A549 (cell line): ENCODE results near the gene MYOZ3. TPM values are rescaled to one million over a fixed set of nuclear protein-coding genes. Genes with fewer than 3 reads are reported as not detected.

Source experiments
- ATAC-seq, 2 experiments: fragments of 200-7000 bp in 1 of 2; fragments of >200 bp in 1 of 2; cut with Nextera tagmentation in 1 of 2; cut with Tn5 transposase in 1 of 2; 3 replicates each; pipeline versions ENCODE4 v1.8.0 to v1.9.1; 2018 to 2020; ENCODE audit warnings: mild to moderate bottlenecking in 1 of 2, moderate library complexity in 1 of 2
- CTCF ChIA-PET: fragments of 300-600 bp; sonication (Branson Sonifier 250); formaldehyde crosslinking; extraction: SDS; loops from one replicate; lab custom pipeline; 2021; ENCODE audit warnings: antibody characterized with exemption, inconsistent platforms; lab: Yijun Ruan, JAX
- POLR2A ChIA-PET: fragments of 350-600 bp; formaldehyde crosslinking; extraction: SDS; loops from one replicate; lab custom pipeline; 2021; ENCODE audit warnings: antibody characterized with exemption, inconsistent platforms; lab: Yijun Ruan, JAX
- DNase-seq, 2 experiments: peaks; one replicate each; pipeline versions ENCODE4 v3.0.0 to v3.0.0-alpha.2; 2011 to 2016; ENCODE audit warnings: low read depth in 1 of 2, low spot score in 1 of 2
- FAIRE-seq: peaks from 2 replicates; lab custom pipeline; 2011; peaks lifted over from hg19 to GRCh38; lab: Jason Lieb, UNC
- H3K27ac ChIP-seq, 2 experiments: fragments of >200 bp; sonication (Bioruptor Twin); formaldehyde crosslinking; 3 replicates each; pipeline ENCODE4 v1.5.1; 2016 to 2017
- H3K4me1 ChIP-seq: fragments of >200 bp; sonication (Bioruptor Twin); formaldehyde crosslinking; 3 replicates; pipeline ENCODE4 v1.6.1; 2016
- H3K4me2 ChIP-seq: fragments of >200 bp; sonication (Bioruptor Twin); formaldehyde crosslinking; 3 replicates; pipeline ENCODE4 v1.6.1; 2016
- H3K4me3 ChIP-seq: fragments of >200 bp; sonication (Bioruptor Twin); formaldehyde crosslinking; 3 replicates; pipeline ENCODE4 v1.5.1; 2016
- H3K9me3 ChIP-seq: fragments of >200 bp; sonication (Bioruptor Twin); formaldehyde crosslinking; 3 replicates; pipeline ENCODE4 v1.6.1; 2016
- BHLHE40 ChIP-seq: IDR thresholded peaks from 2 replicates; pipeline ENCODE4 v1.6.1; 2012; ENCODE audit warnings: low read depth, low read length, inconsistent platforms
- CBX8 ChIP-seq: fragments of 200-600 bp; sonication (generic); IDR thresholded peaks from 2 replicates; pipeline ENCODE4 v1.6.1; 2016
- CEBPB ChIP-seq, 2 experiments: fragments of >200 bp in 1 of 2; sonication (Bioruptor Twin) in 1 of 2; formaldehyde crosslinking in 1 of 2; IDR thresholded peaks; 2 replicates each; pipeline ENCODE4 v1.6.1; 2012 to 2016
- CHD2 ChIP-seq: fragments of 150-350 bp; IDR thresholded peaks from 2 replicates; pipeline ENCODE4 v1.6.1; 2014; ENCODE audit warnings: low read length; ENCODE audit not compliant: partially characterized antibody
- EHMT2 ChIP-seq: fragments of 200-600 bp; sonication (generic); IDR thresholded peaks from 2 replicates; pipeline ENCODE4 v1.6.1; 2016; ENCODE audit warnings: antibody characterized with exemption, low read depth, mild to moderate bottlenecking, moderate library complexity
- FOSL2 ChIP-seq, 2 experiments: fragments of 450-650 bp in 1 of 2; fragments of >200 bp in 1 of 2; sonication (Bioruptor Twin) in 1 of 2; formaldehyde crosslinking; IDR thresholded peaks; 2 replicates each; pipeline versions ENCODE4 v1.5.0 to v1.6.1; 2016 to 2020; ENCODE audit warnings: mild to moderate bottlenecking in 1 of 2, moderate library complexity in 1 of 2
- HOXB13 ChIP-seq: fragments of 250-450 bp; sonication (Bioruptor Pico); IDR thresholded peaks from 2 replicates; pipeline ENCODE4 v1.5.0; 2020; ENCODE audit warnings: low read depth, mild to moderate bottlenecking, moderate library complexity
- HOXB5 ChIP-seq: fragments of 250-450 bp; sonication (Bioruptor Pico); IDR thresholded peaks from 2 replicates; pipeline ENCODE4 v1.5.0; 2020; ENCODE audit warnings: mild to moderate bottlenecking, moderate library complexity
- JUN ChIP-seq, 2 experiments: fragments of >200 bp; sonication (Bioruptor Twin); formaldehyde crosslinking; IDR thresholded peaks; 2 replicates in 1 of 2; 3 replicates in 1 of 2; pipeline ENCODE4 v1.6.1; 2016 to 2017
- JUNB ChIP-seq: fragments of >200 bp; sonication (Bioruptor Twin); formaldehyde crosslinking; IDR thresholded peaks from 2 replicates; pipeline ENCODE4 v1.6.1; 2016
- MAFK ChIP-seq: fragments of 450-650 bp; IDR thresholded peaks from 2 replicates; pipeline ENCODE4 v1.6.1; 2014; ENCODE audit not compliant: partially characterized antibody
- ZFP36 ChIP-seq: fragments of 450-650 bp; IDR thresholded peaks from 2 replicates; pipeline ENCODE4 v1.6.1; 2014; ENCODE audit warnings: borderline replicate concordance; ENCODE audit not compliant: partially characterized antibody
- WGBS: methylation state at CpG from one replicate; pipeline ENCODE4 v1.1.6; 2017; ENCODE audit errors: missing lambda C conversion rate; 5-methylcytosine and 5-hydroxymethylcytosine counted together
- polyA plus RNA-seq, 4 experiments: library from polyadenylated mRNA; depleted of rRNA in 3 of 4; stranded (reverse); fragments of >200 nt; fragmentation: RNase III in 1 of 4; extraction: RNeasy Plus Mini Kit Qiagen cat#74134 plus additional on column Dnase treatment in 1 of 4; gene quantifications; 2 replicates in 3 of 4; 3 replicates in 1 of 4; pipeline ENCODE4 v1.2.3, GENCODE V29; 2011 to 2017
- TF ChIP-seq, protein P1 (sequence below): fragments of >200 bp; sonication (Bioruptor Twin); formaldehyde crosslinking; IDR thresholded peaks from 2 replicates; pipeline ENCODE4 v1.6.1; 2016
- TF ChIP-seq, protein P2 (sequence below): fragments of 150-350 bp; IDR thresholded peaks from 2 replicates; pipeline ENCODE4 v1.6.1; 2014; ENCODE audit warnings: low read depth, mild to moderate bottlenecking, low read length
- TF ChIP-seq, protein P3 (sequence below): IDR thresholded peaks from 2 replicates; pipeline ENCODE4 v1.6.1; 2012; ENCODE audit warnings: low read depth, borderline replicate concordance
- TF ChIP-seq, protein P4 (sequence below): fragments of 200-600 bp; sonication (generic); IDR thresholded peaks from 2 replicates; pipeline ENCODE4 v1.6.1; 2016; ENCODE audit warnings: antibody characterized with exemption, mild to moderate bottlenecking, moderate library complexity
- TF ChIP-seq, protein P5 (sequence below): fragments of >200 bp; sonication (Bioruptor Twin); formaldehyde crosslinking; IDR thresholded peaks from 3 replicates; pipeline ENCODE4 v1.5.1; 2016

The MYOZ3 gene
- polyA plus RNA-seq, 2 of the 4 experiments (the other 2 are of a cell fraction) = 0.06 to 0.09 TPM

DNA sequence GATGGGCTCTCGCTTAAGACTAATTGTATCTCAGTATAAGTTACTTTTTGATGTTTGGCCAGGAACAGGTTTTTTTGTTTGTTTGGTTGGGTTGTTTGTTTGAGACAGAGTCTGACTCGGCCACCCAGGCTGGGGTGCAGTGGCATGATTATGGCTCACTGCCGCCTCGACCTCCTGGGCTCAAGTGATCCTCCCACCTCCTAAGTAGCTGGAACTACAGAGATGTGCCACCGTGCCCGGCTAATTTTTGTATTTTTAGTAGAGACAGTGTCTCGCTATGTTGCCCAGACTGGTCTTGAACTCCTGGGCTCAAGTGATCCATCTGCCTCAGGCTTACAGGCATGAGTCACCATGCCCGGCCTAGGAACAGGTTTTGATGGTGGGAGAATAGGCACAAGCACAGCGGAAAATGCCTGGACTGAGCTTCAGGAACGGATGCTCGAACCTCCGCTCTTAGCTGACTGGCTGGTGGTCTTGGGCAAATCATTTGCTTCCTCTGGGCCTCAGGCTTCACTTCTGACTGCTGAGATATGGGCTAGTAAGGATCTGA is 32.0 kb upstream of the MYOZ3 start:
- ATAC-seq = no peak
- Histone ChIP-seq H3K9me3 (no peaks in the 10 kb centered on the region), H3K4me3 (no peak overlapping the region), H3K4me2 (peak overlapping the region; percentile 94), H3K4me1 (peaks cover 92% of the 10 kb centered on the region), H3K27ac (peak overlapping the region; percentile 74 to 96)
- DNase-seq = no peak
- WGBS = 49% methylated on average over 12 of the region's 12 CpGs
- no peak for FAIRE-seq
- ChIA-PET POLR2A (no interaction called here), CTCF (interaction anchor here (0.7 to 2.6 kb wide), 8 partner anchors 11 to 170 kb away, joined by 3 to 9 read pairs (median 5); partner anchors contain the start of gene SYNPO)
- TF ChIP-seq FOSL2 (IDR thresholded peaks at IDR 0.05) (no peak), FOSL2 (CRISPR knock-in tag; IDR thresholded peaks at IDR 0.05) (peak; percentile 67)
- TF ChIP-seq, protein P1, sequence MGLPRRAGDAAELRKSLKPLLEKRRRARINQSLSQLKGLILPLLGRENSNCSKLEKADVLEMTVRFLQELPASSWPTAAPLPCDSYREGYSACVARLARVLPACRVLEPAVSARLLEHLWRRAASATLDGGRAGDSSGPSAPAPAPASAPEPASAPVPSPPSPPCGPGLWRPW = no peak

DNA sequence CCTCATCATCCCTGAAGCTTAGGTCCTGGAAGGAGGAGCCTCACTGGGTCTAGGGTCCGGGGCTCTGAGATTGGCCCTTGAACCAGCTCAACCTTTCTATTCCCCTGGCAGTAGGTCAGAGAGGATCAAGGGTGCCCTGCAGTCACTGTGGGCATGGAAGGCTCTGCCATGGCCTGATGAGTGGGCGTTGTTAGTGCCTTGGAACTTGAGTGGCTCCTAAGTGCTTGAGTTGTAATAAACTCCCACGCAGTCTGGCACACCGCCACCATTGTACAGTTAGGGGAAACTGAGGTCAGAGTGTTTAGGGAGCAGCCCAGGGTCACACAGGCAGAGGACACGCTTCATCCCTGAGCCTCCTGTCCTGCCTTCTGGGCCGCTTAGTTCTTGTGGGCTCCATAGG is 31.0 kb upstream of the MYOZ3 start:
- DNase-seq = no peak
- ATAC-seq = no peak
- H3K4me3 ChIP-seq = no peak overlapping the region
- peak overlapping the region; percentile 60 for H3K4me2 ChIP-seq
- ChIA-PET CTCF (interaction anchor here (0.7 to 2.6 kb wide), 3 partner anchors 12 to 28 kb away, joined by 3 to 9 read pairs (median 6); no protein-coding TSS in a partner anchor), POLR2A (interaction anchor here (0.5 kb wide), 1 partner anchor 13 kb away, joined by 4 read pairs; no protein-coding TSS in a partner anchor)
- H3K9me3 ChIP-seq = no peaks in the 10 kb centered on the region
- peak overlapping the region; percentile 74 to 96; a peak in 5 of 6 replicates for H3K27ac ChIP-seq
- FAIRE-seq = no peak
- H3K4me1 ChIP-seq = peaks cover 92% of the 10 kb centered on the region
- no peak for TF ChIP-seq BHLHE40
- TF ChIP-seq JUN (IDR thresholded peaks at IDR 0.05) = no peak
- TF ChIP-seq JUNB = no peak
- no peak for TF ChIP-seq CBX8
- TF ChIP-seq CEBPB (IDR thresholded peaks at IDR 0.05) = no peak
- TF ChIP-seq, protein P2, sequence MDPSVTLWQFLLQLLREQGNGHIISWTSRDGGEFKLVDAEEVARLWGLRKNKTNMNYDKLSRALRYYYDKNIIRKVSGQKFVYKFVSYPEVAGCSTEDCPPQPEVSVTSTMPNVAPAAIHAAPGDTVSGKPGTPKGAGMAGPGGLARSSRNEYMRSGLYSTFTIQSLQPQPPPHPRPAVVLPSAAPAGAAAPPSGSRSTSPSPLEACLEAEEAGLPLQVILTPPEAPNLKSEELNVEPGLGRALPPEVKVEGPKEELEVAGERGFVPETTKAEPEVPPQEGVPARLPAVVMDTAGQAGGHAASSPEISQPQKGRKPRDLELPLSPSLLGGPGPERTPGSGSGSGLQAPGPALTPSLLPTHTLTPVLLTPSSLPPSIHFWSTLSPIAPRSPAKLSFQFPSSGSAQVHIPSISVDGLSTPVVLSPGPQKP = no peak
- TF ChIP-seq HOXB5 (CRISPR knock-in tag) = no peak
- TF ChIP-seq CHD2 = no peak
- TF ChIP-seq, protein P3, sequence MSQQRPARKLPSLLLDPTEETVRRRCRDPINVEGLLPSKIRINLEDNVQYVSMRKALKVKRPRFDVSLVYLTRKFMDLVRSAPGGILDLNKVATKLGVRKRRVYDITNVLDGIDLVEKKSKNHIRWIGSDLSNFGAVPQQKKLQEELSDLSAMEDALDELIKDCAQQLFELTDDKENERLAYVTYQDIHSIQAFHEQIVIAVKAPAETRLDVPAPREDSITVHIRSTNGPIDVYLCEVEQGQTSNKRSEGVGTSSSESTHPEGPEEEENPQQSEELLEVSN = no peak
- no peak for TF ChIP-seq EHMT2
- TF ChIP-seq, protein P4, sequence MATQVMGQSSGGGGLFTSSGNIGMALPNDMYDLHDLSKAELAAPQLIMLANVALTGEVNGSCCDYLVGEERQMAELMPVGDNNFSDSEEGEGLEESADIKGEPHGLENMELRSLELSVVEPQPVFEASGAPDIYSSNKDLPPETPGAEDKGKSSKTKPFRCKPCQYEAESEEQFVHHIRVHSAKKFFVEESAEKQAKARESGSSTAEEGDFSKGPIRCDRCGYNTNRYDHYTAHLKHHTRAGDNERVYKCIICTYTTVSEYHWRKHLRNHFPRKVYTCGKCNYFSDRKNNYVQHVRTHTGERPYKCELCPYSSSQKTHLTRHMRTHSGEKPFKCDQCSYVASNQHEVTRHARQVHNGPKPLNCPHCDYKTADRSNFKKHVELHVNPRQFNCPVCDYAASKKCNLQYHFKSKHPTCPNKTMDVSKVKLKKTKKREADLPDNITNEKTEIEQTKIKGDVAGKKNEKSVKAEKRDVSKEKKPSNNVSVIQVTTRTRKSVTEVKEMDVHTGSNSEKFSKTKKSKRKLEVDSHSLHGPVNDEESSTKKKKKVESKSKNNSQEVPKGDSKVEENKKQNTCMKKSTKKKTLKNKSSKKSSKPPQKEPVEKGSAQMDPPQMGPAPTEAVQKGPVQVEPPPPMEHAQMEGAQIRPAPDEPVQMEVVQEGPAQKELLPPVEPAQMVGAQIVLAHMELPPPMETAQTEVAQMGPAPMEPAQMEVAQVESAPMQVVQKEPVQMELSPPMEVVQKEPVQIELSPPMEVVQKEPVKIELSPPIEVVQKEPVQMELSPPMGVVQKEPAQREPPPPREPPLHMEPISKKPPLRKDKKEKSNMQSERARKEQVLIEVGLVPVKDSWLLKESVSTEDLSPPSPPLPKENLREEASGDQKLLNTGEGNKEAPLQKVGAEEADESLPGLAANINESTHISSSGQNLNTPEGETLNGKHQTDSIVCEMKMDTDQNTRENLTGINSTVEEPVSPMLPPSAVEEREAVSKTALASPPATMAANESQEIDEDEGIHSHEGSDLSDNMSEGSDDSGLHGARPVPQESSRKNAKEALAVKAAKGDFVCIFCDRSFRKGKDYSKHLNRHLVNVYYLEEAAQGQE = no peak
- no peak for TF ChIP-seq HOXB13 (CRISPR knock-in tag)
- no peak for TF ChIP-seq MAFK
- TF ChIP-seq ZFP36 = no peak
- TF ChIP-seq, protein P5, sequence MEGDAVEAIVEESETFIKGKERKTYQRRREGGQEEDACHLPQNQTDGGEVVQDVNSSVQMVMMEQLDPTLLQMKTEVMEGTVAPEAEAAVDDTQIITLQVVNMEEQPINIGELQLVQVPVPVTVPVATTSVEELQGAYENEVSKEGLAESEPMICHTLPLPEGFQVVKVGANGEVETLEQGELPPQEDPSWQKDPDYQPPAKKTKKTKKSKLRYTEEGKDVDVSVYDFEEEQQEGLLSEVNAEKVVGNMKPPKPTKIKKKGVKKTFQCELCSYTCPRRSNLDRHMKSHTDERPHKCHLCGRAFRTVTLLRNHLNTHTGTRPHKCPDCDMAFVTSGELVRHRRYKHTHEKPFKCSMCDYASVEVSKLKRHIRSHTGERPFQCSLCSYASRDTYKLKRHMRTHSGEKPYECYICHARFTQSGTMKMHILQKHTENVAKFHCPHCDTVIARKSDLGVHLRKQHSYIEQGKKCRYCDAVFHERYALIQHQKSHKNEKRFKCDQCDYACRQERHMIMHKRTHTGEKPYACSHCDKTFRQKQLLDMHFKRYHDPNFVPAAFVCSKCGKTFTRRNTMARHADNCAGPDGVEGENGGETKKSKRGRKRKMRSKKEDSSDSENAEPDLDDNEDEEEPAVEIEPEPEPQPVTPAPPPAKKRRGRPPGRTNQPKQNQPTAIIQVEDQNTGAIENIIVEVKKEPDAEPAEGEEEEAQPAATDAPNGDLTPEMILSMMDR = no peak
- 82% methylated on average over 6 of the region's 6 CpGs for WGBS
